NCI-H1105 (cell line): ENCODE results near the gene PRMT2.

Source experiments
- DNase-seq: peaks from one replicate; lab custom pipeline; 2025; lab: John Stamatoyannopoulos, UW

PRMT2 gene

GRCh38 chr21:46635324-46636180, at the start of gene PRMT2:
PRMT2 (plus strand) TSS chr21:46635674; CDS start chr21:46636952, 1,278 bp downstream.
- DNase-seq: peak; percentile 96

- DNase-seq: no peak
Observed at GRCh38 chr21:46594276-46594675, 41.2 kb upstream of the PRMT2 start.

DNA sequence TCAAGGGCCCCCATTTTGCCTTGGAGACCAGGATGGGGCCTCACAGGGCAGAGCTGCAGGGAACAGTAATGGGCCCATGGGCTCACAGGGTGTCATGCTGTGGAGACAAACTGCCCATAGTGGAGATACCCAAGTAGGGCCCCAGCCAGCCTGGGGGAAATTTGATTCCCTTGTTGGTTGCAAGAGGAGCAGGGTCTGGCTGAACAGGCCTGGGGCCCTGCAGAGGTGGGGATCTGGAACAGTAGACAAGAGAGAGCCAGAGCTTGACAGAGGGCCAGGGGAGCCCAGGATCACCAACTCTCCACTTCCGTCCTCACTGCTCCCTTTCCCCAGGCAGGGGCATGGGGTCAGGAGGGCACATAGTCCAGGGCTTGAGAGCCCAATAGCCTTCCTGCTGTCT, 39.3 kb upstream of the PRMT2 start:
- no peak for DNase-seq

DNA sequence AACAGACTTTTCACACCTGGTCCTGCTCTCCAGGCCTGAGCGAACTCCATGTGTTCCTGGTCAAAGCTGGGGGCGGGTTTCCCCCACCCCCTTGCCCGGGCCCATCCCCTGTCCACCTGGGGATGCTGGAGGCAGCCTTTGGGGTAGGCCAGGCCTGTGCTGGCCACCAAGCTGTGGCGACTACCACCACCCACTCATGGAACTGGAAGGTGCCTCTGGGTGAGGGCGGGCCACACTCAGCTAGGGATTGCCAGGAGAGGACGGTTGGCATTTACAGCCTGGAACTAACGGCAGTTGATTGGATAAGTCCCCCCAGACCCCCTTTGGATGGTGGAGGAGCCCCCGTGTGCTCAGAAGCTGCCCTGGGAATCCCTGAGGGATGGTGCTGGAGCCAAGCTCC, 38.4 kb upstream of the PRMT2 start:
- DNase-seq: no peak

- DNase-seq: no peak
Observed at GRCh38 chr21:46597896-46598343, 37.6 kb upstream of the PRMT2 start.

- no peak for DNase-seq
Observed at GRCh38 chr21:46598581-46599572, 36.6 kb upstream of the PRMT2 start.

- no peak for DNase-seq
Observed at GRCh38 chr21:46600305-46600704, 35.2 kb upstream of the PRMT2 start.

GRCh38 chr21:46600978-46601377, 34.5 kb upstream of the PRMT2 start:
- no peak for DNase-seq

DNA sequence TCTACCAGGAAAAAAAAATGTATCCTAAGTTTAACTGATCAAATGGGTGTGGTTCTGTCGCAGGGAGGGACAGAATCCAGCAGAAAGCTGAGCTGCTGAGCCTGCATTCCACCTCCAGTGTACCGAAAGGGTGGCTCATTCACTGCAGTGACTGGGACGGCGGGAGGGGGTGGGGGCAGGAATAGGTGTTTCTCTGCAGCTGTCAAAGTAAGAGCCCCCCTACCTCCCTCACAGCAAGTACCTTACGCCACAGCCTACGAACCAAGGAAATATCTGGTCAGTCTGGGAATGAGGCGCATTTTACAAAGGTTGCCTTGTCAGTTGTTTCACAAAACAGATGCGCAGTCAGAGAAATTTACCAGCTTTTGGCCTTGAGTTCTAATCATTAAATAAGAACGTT, 32.2 kb upstream of the PRMT2 start:
- no peak for DNase-seq

GRCh38 chr21:46604329-46604974, 31.0 kb upstream of the PRMT2 start:
- no peak for DNase-seq

DNA sequence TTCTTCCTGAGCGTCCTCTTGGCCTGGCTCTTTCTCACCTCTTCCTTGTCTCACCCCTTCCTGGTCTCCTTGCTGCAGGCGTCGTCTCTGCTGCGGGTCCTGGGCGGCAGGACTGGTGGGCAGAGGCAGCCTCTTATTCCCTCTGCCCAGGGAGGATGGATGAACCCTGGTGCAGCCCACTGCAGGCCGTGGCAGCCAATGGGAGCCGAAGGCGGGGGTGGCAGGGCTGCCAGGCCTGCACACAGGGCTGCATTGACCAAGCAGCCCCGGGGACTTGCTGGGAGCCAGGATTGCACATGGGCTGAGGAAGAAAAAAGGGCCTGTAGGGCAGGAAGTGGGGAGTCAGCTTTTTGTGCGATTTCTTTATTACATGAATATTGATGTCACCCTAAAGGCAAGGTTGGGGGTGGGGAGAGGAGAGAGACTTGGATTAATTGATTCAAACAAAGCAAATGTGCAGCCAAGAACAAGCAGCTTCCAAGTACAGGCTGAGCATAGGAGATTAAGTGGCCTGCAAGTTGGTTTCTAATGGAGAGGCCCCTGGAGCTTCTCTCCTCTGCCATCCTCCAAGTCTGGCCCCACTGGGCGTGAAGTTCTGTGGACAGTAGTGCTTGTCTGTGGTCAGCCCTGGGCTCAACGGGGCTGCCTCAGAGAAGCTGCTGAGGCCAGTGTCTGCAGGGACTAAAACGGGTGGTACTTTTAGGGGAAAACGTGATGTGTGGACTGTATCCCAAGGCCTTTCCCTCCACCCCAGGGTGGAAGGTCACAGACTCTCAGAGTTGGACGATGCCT, 30.3 kb upstream of the PRMT2 start, which contains the start of gene S100B:
TSS of gene S100B (minus strand) at position 108 of the 792 bp plus-strand sequence. CDS start 2,667 bp downstream, outside the sequence.
- no peak for DNase-seq

GRCh38 chr21:46605767-46606426, 29.6 kb upstream of the PRMT2 start:
- no peak for DNase-seq

DNA sequence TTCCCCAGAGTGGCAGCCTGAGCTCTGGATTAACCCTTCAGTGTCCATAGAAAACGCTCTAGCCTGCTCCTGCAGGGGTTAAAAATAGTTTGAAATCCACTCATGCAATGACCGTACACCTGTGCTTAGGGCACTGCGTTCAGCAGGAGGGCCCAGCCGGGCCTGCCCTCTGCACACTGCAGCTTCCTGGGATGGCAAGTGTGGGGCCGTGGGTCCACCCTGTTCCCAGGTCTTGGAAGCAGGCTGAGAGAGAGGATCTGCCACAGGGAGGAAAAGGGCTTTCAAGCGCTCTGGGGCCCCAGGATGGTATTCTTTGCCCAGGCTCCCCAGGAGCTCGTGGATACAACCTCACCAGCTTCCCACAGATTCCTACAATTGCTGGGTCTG, 29.1 kb upstream of the PRMT2 start:
- no peak for DNase-seq

GRCh38 chr21:46607636-46608035, 27.8 kb upstream of the PRMT2 start:
- no peak for DNase-seq

- no peak for DNase-seq
Observed at GRCh38 chr21:46608672-46609111, 26.8 kb upstream of the PRMT2 start.

DNA sequence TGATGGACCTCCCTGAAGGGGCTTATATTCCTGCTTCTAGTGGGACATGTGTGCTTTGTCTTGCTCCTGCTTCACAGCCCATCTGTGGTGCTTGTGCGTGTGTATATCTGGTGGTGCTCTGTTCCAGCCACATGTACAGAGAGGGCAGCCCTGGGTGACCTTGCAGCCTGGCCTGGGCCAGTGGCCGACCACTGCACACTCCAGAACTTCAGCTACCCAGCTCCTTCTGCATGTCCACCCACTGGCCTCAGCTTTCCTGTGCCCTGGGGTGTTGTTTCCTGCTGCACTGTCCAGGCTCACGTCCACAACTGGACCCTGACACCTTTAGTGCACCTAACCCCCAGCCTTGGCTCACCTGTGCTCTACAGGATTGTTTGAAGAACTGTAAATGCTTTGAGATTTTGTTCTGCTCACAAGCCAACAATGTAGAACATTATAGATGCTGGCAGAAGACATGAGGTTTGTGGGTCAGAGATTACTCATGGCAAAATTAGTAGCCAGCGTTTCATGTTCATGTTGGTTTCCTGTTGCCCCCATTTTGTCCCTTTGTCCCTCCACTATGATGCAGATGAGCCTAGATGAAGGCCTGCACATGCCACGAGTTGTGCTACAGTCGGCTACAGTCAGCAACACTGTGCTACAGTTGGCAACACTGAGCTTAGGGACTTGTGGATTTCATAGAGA, 25.3 kb upstream of the PRMT2 start:
- DNase-seq: no peak

GRCh38 chr21:46613391-46613790, 22.1 kb upstream of the PRMT2 start:
- no peak for DNase-seq

- no peak for DNase-seq
Observed at GRCh38 chr21:46616050-46616449, 19.4 kb upstream of the PRMT2 start.

DNA sequence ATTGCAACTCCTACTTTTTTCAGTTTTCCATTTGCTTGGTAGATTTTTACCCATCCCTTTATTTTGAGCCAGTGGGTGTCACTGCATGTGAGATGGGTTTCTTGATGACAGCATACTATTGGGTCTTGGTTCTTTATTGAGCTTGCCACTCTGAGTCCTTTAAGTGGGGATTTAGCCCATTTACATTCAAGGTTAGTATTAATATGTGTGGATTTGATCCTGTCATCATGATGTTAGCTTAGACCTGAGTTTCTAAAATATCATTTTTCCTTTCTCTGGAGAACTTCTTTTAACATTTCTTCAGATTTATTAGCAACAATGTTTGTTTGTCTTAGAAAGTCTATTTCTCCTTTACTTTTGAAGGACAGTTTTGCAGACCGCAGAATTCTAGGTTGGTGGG, 18.8 kb upstream of the PRMT2 start:
- DNase-seq: no peak
